Liver (tissue), 9 donors: ENCODE results near the gene EDDM3A. TPM values are rescaled to one million over a fixed set of nuclear protein-coding genes. Genes with fewer than 3 reads are reported as not detected.

Source experiments
- DNase-seq: peaks from one replicate; pipeline ENCODE4 v3.0.0-alpha.2; 2017; ENCODE audit warnings: low spot score
- H3K27ac ChIP-seq, 2 donors: one replicate each; pipeline ENCODE4 v1.7.0; 2013; ENCODE audit warnings: inconsistent platforms in 2 of 2, low read length in 2 of 2, control low read depth in 1 of 2, low read depth in 1 of 2, mild to moderate bottlenecking in 1 of 2
- H3K27me3 ChIP-seq, 4 donors: one replicate each; pipeline versions ENCODE4 v1.6.1 to v1.7.0; 2013; ENCODE audit warnings: low read length in 3 of 4, inconsistent platforms in 1 of 4, mild to moderate bottlenecking in 1 of 4, moderate library complexity in 1 of 4; ENCODE audit not compliant: control insufficient read depth in 4 of 4, insufficient read depth in 4 of 4
- H3K36me3 ChIP-seq, 4 donors: one replicate each; pipeline versions ENCODE4 v1.6.1 to v1.7.0; 2013; ENCODE audit warnings: low read length in 3 of 4, mild to moderate bottlenecking in 3 of 4, low read depth in 1 of 4, moderate library complexity in 1 of 4; ENCODE audit not compliant: control insufficient read depth in 4 of 4, insufficient read depth in 3 of 4
- H3K4me1 ChIP-seq, 4 donors: one replicate each; pipeline versions ENCODE4 v1.6.1 to v1.7.0; 2013; ENCODE audit warnings: low read length in 3 of 4, mild to moderate bottlenecking in 3 of 4, moderate library complexity in 1 of 4; ENCODE audit not compliant: control insufficient read depth in 4 of 4, insufficient read depth in 4 of 4
- H3K4me3 ChIP-seq, 3 donors: one replicate each; pipeline versions ENCODE4 v1.6.1 to v1.7.0; 2013; ENCODE audit warnings: low read length in 3 of 3, control low read depth in 1 of 3, low read depth in 1 of 3, mild to moderate bottlenecking in 1 of 3
- H3K9ac ChIP-seq, 2 donors: one replicate each; pipeline ENCODE4 v1.7.0; 2013; ENCODE audit warnings: low read length in 2 of 2, mild to moderate bottlenecking in 2 of 2, moderate library complexity in 2 of 2, control low read depth in 1 of 2, low read depth in 1 of 2
- H3K9me3 ChIP-seq, 4 donors: one replicate each; pipeline versions ENCODE4 v1.6.1 to v1.7.0; 2013; ENCODE audit warnings: low read length in 3 of 4; ENCODE audit not compliant: control insufficient read depth in 4 of 4
- CTCF ChIP-seq: fragments of 150-350 bp; IDR thresholded peaks from 2 replicates; pipeline ENCODE4 v1.5.1; 2017; ENCODE audit warnings: improper control_type of control experiment, low read depth, low read length; ENCODE audit not compliant: missing input control
- EGR1 ChIP-seq, 2 donors: IDR thresholded peaks; 2 replicates each; pipeline ENCODE4 v1.6.1; 2016 to 2018; ENCODE audit warnings: antibody characterized with exemption in 2 of 2, low read depth in 2 of 2
- FOXA2 ChIP-seq: IDR thresholded peaks from 2 replicates; pipeline ENCODE4 v1.6.1; 2016; ENCODE audit warnings: antibody characterized with exemption
- GABPA ChIP-seq, 2 donors: IDR thresholded peaks in 1 of 2; conservative IDR thresholded peaks in 1 of 2; 2 replicates each; pipeline ENCODE4 v1.6.1; 2016; ENCODE audit warnings: antibody characterized with exemption in 2 of 2, mild to moderate bottlenecking in 1 of 2, moderate library complexity in 1 of 2
- HNF4A ChIP-seq, 2 donors: conservative IDR thresholded peaks; 2 replicates each; pipeline ENCODE4 v1.6.1; 2016; ENCODE audit warnings: antibody characterized with exemption in 2 of 2, mild to moderate bottlenecking in 2 of 2
- HNF4G ChIP-seq: IDR thresholded peaks from 2 replicates; pipeline ENCODE4 v1.6.1; 2016; ENCODE audit warnings: antibody characterized with exemption
- MAX ChIP-seq: IDR thresholded peaks from 2 replicates; pipeline ENCODE4 v1.6.1; 2016; ENCODE audit warnings: antibody characterized with exemption
- NR2F2 ChIP-seq: IDR thresholded peaks from 2 replicates; pipeline ENCODE4 v1.6.1; 2016; ENCODE audit warnings: antibody characterized with exemption
- REST ChIP-seq: IDR thresholded peaks from 2 replicates; pipeline ENCODE4 v1.6.1; 2016; ENCODE audit warnings: antibody characterized with exemption, mild to moderate bottlenecking
- YY1 ChIP-seq: IDR thresholded peaks from 2 replicates; pipeline ENCODE4 v1.6.1; 2016; ENCODE audit warnings: antibody characterized with exemption, mild to moderate bottlenecking
- ZBTB33 ChIP-seq: IDR thresholded peaks from 2 replicates; pipeline ENCODE4 v1.6.1; 2016; ENCODE audit warnings: antibody characterized with exemption
- WGBS: extraction: QIAGEN DNeasy Blood & Tissue Kit; methylation state at CpG from one replicate; pipeline ENCODE4 v1.1.7; 2013; 5-methylcytosine and 5-hydroxymethylcytosine counted together
- polyA plus RNA-seq, 2 donors: library from polyadenylated mRNA; stranded (reverse) in 1 of 2; unstranded in 1 of 2; fragments of 200-250 nt in 1 of 2; fragments of >200 nt in 1 of 2; fragmentation: Nextera tagmentation in 1 of 2; extraction: Ambion mirVana in 1 of 2; gene quantifications; one replicate each; pipeline versions ENCODE4 v1.2.1 to v1.2.3, GENCODE V29; 2013 to 2015
- total RNA-seq, 2 donors: library from RNA; depleted of rRNA; stranded (reverse); fragments of >200 nt; gene quantifications; one replicate each; pipeline ENCODE4 v1.2.3, GENCODE V29; 2014
- donor health status: healthy.
- donor health status: healthy.
- donor health status: healthy.
- donor health status: healthy.
- donor health status: healthy.

EDDM3A gene
- total and polyA plus RNA-seq, 4 donors: not detected

- no peaks in the 10 kb centered on the region for H3K27me3 ChIP-seq
- 76% methylated on average over 2 of the region's 2 CpGs for WGBS
These were observed 2.1 kb upstream of the EDDM3A start for GRCh38 chr14:20743556-20743955.

More at GRCh38 chr14:20743556-20743955, 2.1 kb upstream of the EDDM3A start:
- Histone ChIP-seq H3K27ac (no peak overlapping the region), H3K9me3 (no peaks in the 10 kb centered on the region), H3K4me1 (no peaks in the 10 kb centered on the region), H3K4me3 (no peak overlapping the region), H3K36me3 (no peaks in the 10 kb centered on the region), H3K9ac (no peak overlapping the region)
- TF ChIP-seq CTCF (no peak), ZBTB33 (no peak), HNF4A (conservative IDR thresholded peaks at IDR 0.05) (no peak), REST (no peak), MAX (no peak), HNF4G (no peak), NR2F2 (no peak), EGR1 (IDR thresholded peaks at IDR 0.05; ENCODE audit: low read depth in 2 of 2) (no peak), YY1 (no peak), GABPA (IDR thresholded peaks at IDR 0.05 in 1 of 2, conservative IDR thresholded peaks at IDR 0.05 in 1 of 2) (no peak), FOXA2 (no peak)
- no peak for DNase-seq
